GM10847 (cell line): ENCODE measurements around the gene NOC2L.

Experiments used
- POLR2A ChIP-seq: IDR thresholded peaks from 2 replicates; pipeline ENCODE4 v1.6.1; 2011; ENCODE audit not compliant: insufficient read length; ENCODE audit errors: extremely low read depth

NOC2L gene

GRCh38 chr1:914131-914890 lies 44.7 kb downstream of the NOC2L start:
- no peak for TF ChIP-seq POLR2A

- TF ChIP-seq POLR2A, result no peak
These were observed 45.4 kb downstream of the NOC2L start for GRCh38 chr1:913491-914130.

GRCh38 chr1:912740-913301 lies 46.2 kb downstream of the NOC2L start:
- no peak for TF ChIP-seq POLR2A

GRCh38 chr1:911875-912739 lies 46.9 kb downstream of the NOC2L start:
- TF ChIP-seq POLR2A, result no peak

GRCh38 chr1:910881-911721 lies 48.0 kb downstream of the NOC2L start:
- TF ChIP-seq POLR2A, result no peak

- TF ChIP-seq POLR2A, result no peak
These were observed 48.7 kb downstream of the NOC2L start for GRCh38 chr1:910311-910880.

GRCh38 chr1:909861-910310 lies 49.2 kb downstream of the NOC2L start:
- no peak for TF ChIP-seq POLR2A

- TF ChIP-seq POLR2A, result no peak
These were observed 50.4 kb downstream of the NOC2L start for GRCh38 chr1:908661-909060.

- no peak for TF ChIP-seq POLR2A
These were observed 51.2 kb downstream of the NOC2L start for GRCh38 chr1:907611-908451.

GRCh38 chr1:906600-907420 lies 52.2 kb downstream of the NOC2L start:
- TF ChIP-seq POLR2A, result no peak

GRCh38 chr1:905811-906599 lies 53.1 kb downstream of the NOC2L start:
- no peak for TF ChIP-seq POLR2A
